GM23338 (cell line): ENCODE data around the gene HHIP. TPM values are rescaled to one million over a fixed set of nuclear protein-coding genes. Genes with fewer than 3 reads are reported as not detected.

Experiments used
- ATAC-seq: fragments of 200-7000 bp; cut with Tn5 transposase; 3 replicates; pipeline ENCODE4 v1.9.1; 2020
- DNase-seq: peaks from one replicate; pipeline ENCODE4 v3.0.0-alpha.2; 2015; ENCODE audit warnings: low spot score
- H2AFZ ChIP-seq: fragments of 200-600 bp; sonication (generic); 2 replicates; pipeline ENCODE4 v1.8.0; 2016; ENCODE audit warnings: antibody characterized with exemption, mild to moderate bottlenecking, moderate library complexity
- H3F3A ChIP-seq: fragments of 200-600 bp; sonication (generic); replicated peaks from 2 replicates; pipeline ENCODE4 v1.8.0; 2017; ENCODE audit warnings: antibody characterized with exemption, mixed run types, low read depth
- H3K27ac ChIP-seq: fragments of 200-600 bp; sonication (generic); 2 replicates; pipeline ENCODE4 v1.6.1; 2016; ENCODE audit warnings: low read depth
- H3K27me3 ChIP-seq: fragments of 200-600 bp; sonication (generic); 2 replicates; pipeline ENCODE4 v1.8.0; 2016; ENCODE audit warnings: mild to moderate bottlenecking, mixed run types, moderate library complexity; ENCODE audit not compliant: insufficient read depth
- H3K36me3 ChIP-seq: fragments of 200-600 bp; sonication (generic); 2 replicates; pipeline ENCODE4 v1.8.0; 2016; ENCODE audit warnings: mild to moderate bottlenecking; ENCODE audit not compliant: insufficient read depth
- H3K4me1 ChIP-seq: fragments of 200-600 bp; sonication (generic); 2 replicates; pipeline ENCODE4 v1.8.0; 2016; ENCODE audit warnings: mild to moderate bottlenecking, moderate library complexity; ENCODE audit not compliant: insufficient read depth
- H3K4me2 ChIP-seq: fragments of 200-600 bp; sonication (generic); 2 replicates; pipeline ENCODE4 v1.7.1; 2017; ENCODE audit warnings: mixed run types
- H3K4me3 ChIP-seq: fragments of 200-600 bp; sonication (generic); 2 replicates; pipeline ENCODE4 v1.6.1; 2016; ENCODE audit warnings: mixed run types
- H3K79me2 ChIP-seq: fragments of 200-600 bp; sonication (generic); replicated peaks from 2 replicates; pipeline ENCODE4 v1.8.0; 2017; ENCODE audit warnings: mild to moderate bottlenecking; ENCODE audit not compliant: insufficient read depth
- H3K9me2 ChIP-seq: fragments of 200-600 bp; sonication (generic); 2 replicates; pipeline ENCODE4 v1.8.0; 2017; ENCODE audit not compliant: insufficient read depth
- H4K20me1 ChIP-seq: fragments of 200-600 bp; sonication (generic); replicated peaks from 2 replicates; pipeline ENCODE4 v1.8.0; 2017; ENCODE audit warnings: mild to moderate bottlenecking; ENCODE audit not compliant: insufficient read depth
- H3K27ac Mint-ChIP-seq: 2 replicates; pipeline ENCODE4 v1.8.0; 2020; ENCODE audit warnings: inconsistent platforms, mild to moderate bottlenecking, moderate library complexity, mixed read lengths
- H3K27me3 Mint-ChIP-seq: 3 replicates; pipeline ENCODE4 v1.8.0; 2022; ENCODE audit warnings: low read depth, mild to moderate bottlenecking, moderate library complexity, mixed read lengths, inconsistent platforms; ENCODE audit not compliant: insufficient read depth, poor library complexity
- H3K36me3 Mint-ChIP-seq: 3 replicates; pipeline ENCODE4 v1.8.0; 2021; ENCODE audit warnings: low read depth, mild to moderate bottlenecking, inconsistent platforms, moderate library complexity, mixed read lengths
- H3K4me1 Mint-ChIP-seq: 3 replicates; pipeline ENCODE4 v1.8.0; 2020; ENCODE audit warnings: mild to moderate bottlenecking, inconsistent platforms, mixed read lengths
- H3K4me3 Mint-ChIP-seq: 3 replicates; pipeline ENCODE4 v1.8.0; 2021; ENCODE audit warnings: moderate library complexity, mild to moderate bottlenecking, inconsistent platforms, mixed read lengths
- H3K9me3 Mint-ChIP-seq: 3 replicates; pipeline ENCODE4 v1.8.0; 2020; ENCODE audit warnings: moderate library complexity, mild to moderate bottlenecking, inconsistent platforms, mixed read lengths
- CREB1 ChIP-seq: fragments of 250-450 bp; sonication (Bioruptor Pico); IDR thresholded peaks from 2 replicates; pipeline ENCODE4 v1.5.0; 2020; ENCODE audit warnings: low read depth, mild to moderate bottlenecking, moderate library complexity
- EZH2 ChIP-seq: fragments of 200-600 bp; sonication (generic); IDR thresholded peaks from one replicate; pipeline ENCODE4 v1.8.0; 2017; ENCODE audit warnings: antibody characterized with exemption, mild to moderate bottlenecking, low read depth; ENCODE audit not compliant: unreplicated experiment
- EZH2phosphoT487 ChIP-seq: fragments of 200-600 bp; sonication (generic); IDR thresholded peaks from one replicate; pipeline ENCODE4 v1.8.1; 2018; ENCODE audit warnings: antibody characterized with exemption; ENCODE audit not compliant: unreplicated experiment
- JUNB ChIP-seq: IDR thresholded peaks from one replicate; pipeline ENCODE4 v1.6.1; 2016; ENCODE audit warnings: antibody characterized with exemption; ENCODE audit not compliant: unreplicated experiment
- NANOG ChIP-seq: IDR thresholded peaks from 2 replicates; pipeline ENCODE4 v1.6.1; 2016; ENCODE audit warnings: antibody characterized with exemption, borderline replicate concordance
- ZNF114 ChIP-seq: fragments of 250-450 bp; sonication (Bioruptor Pico); IDR thresholded peaks from 2 replicates; pipeline ENCODE4 v1.5.0; 2020; ENCODE audit warnings: mild to moderate bottlenecking, moderate library complexity
- ZNF331 ChIP-seq: fragments of 250-450 bp; sonication (Bioruptor Pico); IDR thresholded peaks from 2 replicates; pipeline ENCODE4 v1.5.0; 2020; ENCODE audit warnings: low read depth, mild to moderate bottlenecking, moderate library complexity
- polyA plus RNA-seq: library from polyadenylated mRNA; unstranded; fragments of >200 nt; fragmentation: Nextera tagmentation; extraction: Ambion mirVana; gene quantifications from 2 replicates; pipeline ENCODE4 v1.2.1, GENCODE V29; 2016
- total RNA-seq: library from RNA; depleted of rRNA; stranded (reverse); fragments of >200 nt; shearing (Covaris generic); gene quantifications from 2 replicates; pipeline ENCODE4 v1.2.3, GENCODE V29; 2014
- TF ChIP-seq, protein P1 (sequence below): fragments of 250-450 bp; sonication (Bioruptor Pico); IDR thresholded peaks from 2 replicates; pipeline ENCODE4 v1.5.0; 2020; ENCODE audit warnings: mild to moderate bottlenecking, moderate library complexity
- TF ChIP-seq, protein P2 (sequence below): IDR thresholded peaks from one replicate; pipeline ENCODE4 v1.6.1; 2018; ENCODE audit warnings: antibody characterized with exemption; ENCODE audit not compliant: unreplicated experiment
- TF ChIP-seq, protein P3 (sequence below), 2 experiments: fragments of 200-600 bp in 1 of 2; sonication (generic) in 1 of 2; conservative IDR thresholded peaks; 2 replicates each; pipeline versions ENCODE4 v1.5.1 to v1.6.1; 2016 to 2017; ENCODE audit warnings: antibody characterized with exemption in 2 of 2, low read depth in 2 of 2, mild to moderate bottlenecking in 2 of 2, moderate library complexity in 1 of 2
- TF ChIP-seq, protein P4 (sequence below): IDR thresholded peaks from 2 replicates; pipeline ENCODE4 v1.6.1; 2016; ENCODE audit warnings: antibody characterized with exemption

HHIP gene
- total and polyA plus RNA-seq, 2 experiments from 2014 or later = 2.5 to 4.2 TPM

DNA sequence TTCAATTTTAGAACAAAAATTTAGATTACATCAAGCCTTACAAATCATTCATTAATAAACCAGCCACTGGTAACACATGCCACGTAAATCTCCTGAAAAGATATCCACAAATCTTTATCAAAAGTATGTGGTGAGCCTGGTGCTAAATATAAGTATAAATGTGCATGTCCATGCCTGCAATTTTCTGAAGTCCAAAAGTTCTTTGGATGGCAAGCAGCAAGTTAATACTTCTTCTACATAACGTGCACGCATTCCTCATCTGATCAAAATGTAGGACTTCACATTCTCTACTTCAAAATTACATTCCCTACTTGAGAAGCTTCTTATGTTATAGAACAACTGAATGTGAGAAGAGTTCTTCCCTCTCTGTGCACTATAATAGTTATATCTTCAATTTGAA, 49.8 kb downstream of the HHIP start:
- Mint-ChIP-seq H3K9me3 (no peaks in the 10 kb centered on the region), H3K27me3 (no peaks in the 10 kb centered on the region), H3K27ac (no peak overlapping the region), H3K4me3 (no peak overlapping the region), H3K36me3 (no peaks in the 10 kb centered on the region), H3K4me1 (no peaks in the 10 kb centered on the region)
- H3K36me3 ChIP-seq = no peaks in the 10 kb centered on the region
- TF ChIP-seq EZH2 = no peak
- no peak for TF ChIP-seq ZNF331 (CRISPR knock-in tag)
- TF ChIP-seq EZH2phosphoT487 = no peak
- TF ChIP-seq ZNF114 = no peak
- no peak for TF ChIP-seq NANOG
- TF ChIP-seq, protein P1, sequence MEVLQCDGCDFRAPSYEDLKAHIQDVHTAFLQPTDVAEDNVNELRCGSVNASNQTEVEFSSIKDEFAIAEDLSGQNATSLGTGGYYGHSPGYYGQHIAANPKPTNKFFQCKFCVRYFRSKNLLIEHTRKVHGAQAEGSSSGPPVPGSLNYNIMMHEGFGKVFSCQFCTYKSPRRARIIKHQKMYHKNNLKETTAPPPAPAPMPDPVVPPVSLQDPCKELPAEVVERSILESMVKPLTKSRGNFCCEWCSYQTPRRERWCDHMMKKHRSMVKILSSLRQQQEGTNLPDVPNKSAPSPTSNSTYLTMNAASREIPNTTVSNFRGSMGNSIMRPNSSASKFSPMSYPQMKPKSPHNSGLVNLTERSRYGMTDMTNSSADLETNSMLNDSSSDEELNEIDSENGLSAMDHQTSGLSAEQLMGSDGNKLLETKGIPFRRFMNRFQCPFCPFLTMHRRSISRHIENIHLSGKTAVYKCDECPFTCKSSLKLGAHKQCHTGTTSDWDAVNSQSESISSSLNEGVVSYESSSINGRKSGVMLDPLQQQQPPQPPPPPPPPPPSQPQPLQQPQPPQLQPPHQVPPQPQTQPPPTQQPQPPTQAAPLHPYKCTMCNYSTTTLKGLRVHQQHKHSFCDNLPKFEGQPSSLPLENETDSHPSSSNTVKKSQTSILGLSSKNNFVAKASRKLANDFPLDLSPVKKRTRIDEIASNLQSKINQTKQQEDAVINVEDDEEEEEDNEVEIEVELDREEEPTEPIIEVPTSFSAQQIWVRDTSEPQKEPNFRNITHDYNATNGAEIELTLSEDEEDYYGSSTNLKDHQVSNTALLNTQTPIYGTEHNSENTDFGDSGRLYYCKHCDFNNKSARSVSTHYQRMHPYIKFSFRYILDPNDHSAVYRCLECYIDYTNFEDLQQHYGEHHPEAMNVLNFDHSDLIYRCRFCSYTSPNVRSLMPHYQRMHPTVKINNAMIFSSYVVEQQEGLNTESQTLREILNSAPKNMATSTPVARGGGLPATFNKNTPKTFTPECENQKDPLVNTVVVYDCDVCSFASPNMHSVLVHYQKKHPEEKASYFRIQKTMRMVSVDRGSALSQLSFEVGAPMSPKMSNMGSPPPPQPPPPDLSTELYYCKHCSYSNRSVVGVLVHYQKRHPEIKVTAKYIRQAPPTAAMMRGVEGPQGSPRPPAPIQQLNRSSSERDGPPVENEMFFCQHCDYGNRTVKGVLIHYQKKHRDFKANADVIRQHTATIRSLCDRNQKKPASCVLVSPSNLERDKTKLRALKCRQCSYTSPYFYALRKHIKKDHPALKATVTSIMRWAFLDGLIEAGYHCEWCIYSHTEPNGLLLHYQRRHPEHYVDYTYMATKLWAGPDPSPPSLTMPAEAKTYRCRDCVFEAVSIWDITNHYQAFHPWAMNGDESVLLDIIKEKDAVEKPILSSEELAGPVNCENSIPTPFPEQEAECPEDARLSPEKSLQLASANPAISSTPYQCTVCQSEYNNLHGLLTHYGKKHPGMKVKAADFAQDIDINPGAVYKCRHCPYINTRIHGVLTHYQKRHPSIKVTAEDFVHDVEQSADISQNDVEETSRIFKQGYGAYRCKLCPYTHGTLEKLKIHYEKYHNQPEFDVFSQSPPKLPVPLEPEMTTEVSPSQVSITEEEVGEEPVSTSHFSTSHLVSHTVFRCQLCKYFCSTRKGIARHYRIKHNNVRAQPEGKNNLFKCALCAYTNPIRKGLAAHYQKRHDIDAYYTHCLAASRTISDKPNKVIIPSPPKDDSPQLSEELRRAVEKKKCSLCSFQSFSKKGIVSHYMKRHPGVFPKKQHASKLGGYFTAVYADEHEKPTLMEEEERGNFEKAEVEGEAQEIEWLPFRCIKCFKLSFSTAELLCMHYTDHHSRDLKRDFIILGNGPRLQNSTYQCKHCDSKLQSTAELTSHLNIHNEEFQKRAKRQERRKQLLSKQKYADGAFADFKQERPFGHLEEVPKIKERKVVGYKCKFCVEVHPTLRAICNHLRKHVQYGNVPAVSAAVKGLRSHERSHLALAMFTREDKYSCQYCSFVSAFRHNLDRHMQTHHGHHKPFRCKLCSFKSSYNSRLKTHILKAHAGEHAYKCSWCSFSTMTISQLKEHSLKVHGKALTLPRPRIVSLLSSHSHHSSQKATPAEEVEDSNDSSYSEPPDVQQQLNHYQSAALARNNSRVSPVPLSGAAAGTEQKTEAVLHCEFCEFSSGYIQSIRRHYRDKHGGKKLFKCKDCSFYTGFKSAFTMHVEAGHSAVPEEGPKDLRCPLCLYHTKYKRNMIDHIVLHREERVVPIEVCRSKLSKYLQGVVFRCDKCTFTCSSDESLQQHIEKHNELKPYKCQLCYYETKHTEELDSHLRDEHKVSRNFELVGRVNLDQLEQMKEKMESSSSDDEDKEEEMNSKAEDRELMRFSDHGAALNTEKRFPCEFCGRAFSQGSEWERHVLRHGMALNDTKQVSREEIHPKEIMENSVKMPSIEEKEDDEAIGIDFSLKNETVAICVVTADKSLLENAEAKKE (CRISPR knock-in tag) = no peak
- no peak for TF ChIP-seq CREB1 (CRISPR knock-in tag)
- TF ChIP-seq, protein P2, sequence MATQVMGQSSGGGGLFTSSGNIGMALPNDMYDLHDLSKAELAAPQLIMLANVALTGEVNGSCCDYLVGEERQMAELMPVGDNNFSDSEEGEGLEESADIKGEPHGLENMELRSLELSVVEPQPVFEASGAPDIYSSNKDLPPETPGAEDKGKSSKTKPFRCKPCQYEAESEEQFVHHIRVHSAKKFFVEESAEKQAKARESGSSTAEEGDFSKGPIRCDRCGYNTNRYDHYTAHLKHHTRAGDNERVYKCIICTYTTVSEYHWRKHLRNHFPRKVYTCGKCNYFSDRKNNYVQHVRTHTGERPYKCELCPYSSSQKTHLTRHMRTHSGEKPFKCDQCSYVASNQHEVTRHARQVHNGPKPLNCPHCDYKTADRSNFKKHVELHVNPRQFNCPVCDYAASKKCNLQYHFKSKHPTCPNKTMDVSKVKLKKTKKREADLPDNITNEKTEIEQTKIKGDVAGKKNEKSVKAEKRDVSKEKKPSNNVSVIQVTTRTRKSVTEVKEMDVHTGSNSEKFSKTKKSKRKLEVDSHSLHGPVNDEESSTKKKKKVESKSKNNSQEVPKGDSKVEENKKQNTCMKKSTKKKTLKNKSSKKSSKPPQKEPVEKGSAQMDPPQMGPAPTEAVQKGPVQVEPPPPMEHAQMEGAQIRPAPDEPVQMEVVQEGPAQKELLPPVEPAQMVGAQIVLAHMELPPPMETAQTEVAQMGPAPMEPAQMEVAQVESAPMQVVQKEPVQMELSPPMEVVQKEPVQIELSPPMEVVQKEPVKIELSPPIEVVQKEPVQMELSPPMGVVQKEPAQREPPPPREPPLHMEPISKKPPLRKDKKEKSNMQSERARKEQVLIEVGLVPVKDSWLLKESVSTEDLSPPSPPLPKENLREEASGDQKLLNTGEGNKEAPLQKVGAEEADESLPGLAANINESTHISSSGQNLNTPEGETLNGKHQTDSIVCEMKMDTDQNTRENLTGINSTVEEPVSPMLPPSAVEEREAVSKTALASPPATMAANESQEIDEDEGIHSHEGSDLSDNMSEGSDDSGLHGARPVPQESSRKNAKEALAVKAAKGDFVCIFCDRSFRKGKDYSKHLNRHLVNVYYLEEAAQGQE = no peak
- TF ChIP-seq, protein P3, sequence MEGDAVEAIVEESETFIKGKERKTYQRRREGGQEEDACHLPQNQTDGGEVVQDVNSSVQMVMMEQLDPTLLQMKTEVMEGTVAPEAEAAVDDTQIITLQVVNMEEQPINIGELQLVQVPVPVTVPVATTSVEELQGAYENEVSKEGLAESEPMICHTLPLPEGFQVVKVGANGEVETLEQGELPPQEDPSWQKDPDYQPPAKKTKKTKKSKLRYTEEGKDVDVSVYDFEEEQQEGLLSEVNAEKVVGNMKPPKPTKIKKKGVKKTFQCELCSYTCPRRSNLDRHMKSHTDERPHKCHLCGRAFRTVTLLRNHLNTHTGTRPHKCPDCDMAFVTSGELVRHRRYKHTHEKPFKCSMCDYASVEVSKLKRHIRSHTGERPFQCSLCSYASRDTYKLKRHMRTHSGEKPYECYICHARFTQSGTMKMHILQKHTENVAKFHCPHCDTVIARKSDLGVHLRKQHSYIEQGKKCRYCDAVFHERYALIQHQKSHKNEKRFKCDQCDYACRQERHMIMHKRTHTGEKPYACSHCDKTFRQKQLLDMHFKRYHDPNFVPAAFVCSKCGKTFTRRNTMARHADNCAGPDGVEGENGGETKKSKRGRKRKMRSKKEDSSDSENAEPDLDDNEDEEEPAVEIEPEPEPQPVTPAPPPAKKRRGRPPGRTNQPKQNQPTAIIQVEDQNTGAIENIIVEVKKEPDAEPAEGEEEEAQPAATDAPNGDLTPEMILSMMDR (conservative IDR thresholded peaks at IDR 0.05; ENCODE audit: low read depth in 2 of 2) = no peak
- no peak for TF ChIP-seq JUNB
- TF ChIP-seq, protein P4, sequence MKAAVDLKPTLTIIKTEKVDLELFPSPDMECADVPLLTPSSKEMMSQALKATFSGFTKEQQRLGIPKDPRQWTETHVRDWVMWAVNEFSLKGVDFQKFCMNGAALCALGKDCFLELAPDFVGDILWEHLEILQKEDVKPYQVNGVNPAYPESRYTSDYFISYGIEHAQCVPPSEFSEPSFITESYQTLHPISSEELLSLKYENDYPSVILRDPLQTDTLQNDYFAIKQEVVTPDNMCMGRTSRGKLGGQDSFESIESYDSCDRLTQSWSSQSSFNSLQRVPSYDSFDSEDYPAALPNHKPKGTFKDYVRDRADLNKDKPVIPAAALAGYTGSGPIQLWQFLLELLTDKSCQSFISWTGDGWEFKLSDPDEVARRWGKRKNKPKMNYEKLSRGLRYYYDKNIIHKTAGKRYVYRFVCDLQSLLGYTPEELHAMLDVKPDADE = no peak
- H3F3A ChIP-seq = no peaks in the 10 kb centered on the region
- H3K27me3 ChIP-seq = no peaks in the 10 kb centered on the region
- no peak for DNase-seq
- H3K4me2 ChIP-seq = no peak overlapping the region
- H3K9me2 ChIP-seq = no peaks in the 10 kb centered on the region
- no peaks in the 10 kb centered on the region for H3K79me2 ChIP-seq
- H3K4me3 ChIP-seq = no peak overlapping the region
- no peak overlapping the region for H2AFZ ChIP-seq
- no peak for ATAC-seq
- H3K27ac ChIP-seq = no peak overlapping the region
- no peaks in the 10 kb centered on the region for H3K4me1 ChIP-seq
- no peaks in the 10 kb centered on the region for H4K20me1 ChIP-seq
